Keratinocyte (primary cell): ENCODE results near the gene SAMD13. TPM values are rescaled to one million over a fixed set of nuclear protein-coding genes. Genes with fewer than 3 reads are reported as not detected.

Experiments
- DNase-seq: peaks from one replicate; pipeline ENCODE4 v3.0.0-alpha.2; 2011; ENCODE audit warnings: low read depth, missing footprints, low spot score
- FAIRE-seq: peaks from 2 replicates; lab custom pipeline; 2011; peaks lifted over from hg19 to GRCh38; lab: Jason Lieb, UNC
- H2AFZ ChIP-seq: 2 replicates; pipeline ENCODE4 v1.6.0; 2012; ENCODE audit warnings: low read length, control low read depth, inconsistent platforms; ENCODE audit not compliant: control insufficient read depth
- H3K27ac ChIP-seq: 2 replicates; pipeline ENCODE4 v1.5.1; 2011; ENCODE audit warnings: low read length; ENCODE audit not compliant: control insufficient read depth, insufficient read depth
- H3K27me3 ChIP-seq: 3 replicates; pipeline ENCODE4 v1.6.0; 2011; ENCODE audit warnings: low read length; ENCODE audit not compliant: control insufficient read depth, insufficient read depth; ENCODE audit errors: extremely low read depth
- H3K36me3 ChIP-seq, 2 experiments: 2 replicates in 1 of 2; 3 replicates in 1 of 2; pipeline ENCODE4 v1.5.1; 2011; ENCODE audit warnings: low read length in 2 of 2, mild to moderate bottlenecking in 1 of 2; ENCODE audit not compliant: control insufficient read depth in 2 of 2, insufficient read depth in 2 of 2; ENCODE audit errors: extremely low read depth in 1 of 2
- H3K4me1 ChIP-seq: 3 replicates; pipeline ENCODE4 v1.5.1; 2011; ENCODE audit warnings: low read length; ENCODE audit not compliant: control insufficient read depth, insufficient read depth; ENCODE audit errors: extremely low read depth
- H3K4me2 ChIP-seq: 3 replicates; pipeline ENCODE4 v1.6.0; 2011; ENCODE audit warnings: low read depth, low read length; ENCODE audit not compliant: control insufficient read depth, insufficient read depth; ENCODE audit errors: extremely low read depth
- H3K4me3 ChIP-seq, 3 experiments: fragments of 200-600 bp in 1 of 3; sonication (generic) in 1 of 3; 2 replicates in 2 of 3; 3 replicates in 1 of 3; pipeline ENCODE4 v1.5.1; 2011 to 2016; ENCODE audit warnings: low read length in 3 of 3, mild to moderate bottlenecking in 3 of 3, control low read depth in 2 of 3, inconsistent platforms in 1 of 3, low read depth in 1 of 3, mixed read lengths in 1 of 3, mixed run types in 1 of 3, moderate library complexity in 1 of 3; ENCODE audit not compliant: control insufficient read depth in 2 of 3, insufficient read depth in 2 of 3; ENCODE audit errors: extremely low read depth in 1 of 3
- H3K79me2 ChIP-seq: 2 replicates; pipeline ENCODE4 v1.6.0; 2012; ENCODE audit warnings: low read length; ENCODE audit not compliant: control insufficient read depth, insufficient read depth
- H3K9ac ChIP-seq: 3 replicates; pipeline ENCODE4 v1.6.0; 2011; ENCODE audit warnings: low read length; ENCODE audit not compliant: control insufficient read depth, insufficient read depth; ENCODE audit errors: extremely low read depth
- H3K9me1 ChIP-seq: 3 replicates; pipeline ENCODE4 v1.6.0; 2011; ENCODE audit warnings: low read length; ENCODE audit not compliant: control insufficient read depth, insufficient read depth; ENCODE audit errors: extremely low read depth
- H3K9me3 ChIP-seq: 2 replicates; pipeline ENCODE4 v1.5.1; 2012; ENCODE audit warnings: low read depth, low read length; ENCODE audit not compliant: control insufficient read depth
- H4K20me1 ChIP-seq: 3 replicates; pipeline ENCODE4 v1.6.0; 2011; ENCODE audit warnings: low read length; ENCODE audit not compliant: control insufficient read depth, insufficient read depth; ENCODE audit errors: extremely low read depth
- EZH2 ChIP-seq: IDR thresholded peaks from one replicate; pipeline ENCODE4 v1.6.1; 2012; ENCODE audit warnings: inconsistent platforms, mild to moderate bottlenecking, low read length, moderate library complexity
- dilution Hi-C: fragments of 300-500 bp; cut with MboI; formaldehyde crosslinking; loops from one replicate; pipeline ENCODE4 v1.7.0; 2020; ENCODE audit warnings: low sequenced_read_pairs; ENCODE audit not compliant: extremely low pct_ligation_motif_present
- polyA plus RNA-seq, 5 experiments: library from polyadenylated mRNA; depleted of rRNA in 3 of 5; stranded (reverse) in 3 of 5; stranded (forward) in 1 of 5; unstranded in 1 of 5; fragments of >200 nt; gene quantifications; 1 replicate in 1 of 5; 2 replicates in 3 of 5; 3 replicates in 1 of 5; pipeline versions ENCODE4 v1.2.1 to v1.2.3, GENCODE V29; 2011 to 2012; ENCODE audit warnings: missing spikeins in 2 of 5, low read depth in 1 of 5, low replicate concordance in 1 of 5
- TF ChIP-seq, protein P1 (sequence below), 3 experiments: IDR thresholded peaks in 1 of 3; conservative IDR thresholded peaks in 1 of 3; optimal IDR thresholded peaks in 1 of 3; 2 replicates in 2 of 3; 3 replicates in 1 of 3; pipeline versions ENCODE3 to v1.5.1; 2011; ENCODE audit warnings: low read length in 3 of 3, mild to moderate bottlenecking in 3 of 3, moderate library complexity in 2 of 3, control low read depth in 1 of 3, inconsistent platforms in 1 of 3; ENCODE audit not compliant: insufficient read depth in 2 of 3; ENCODE audit errors: extremely low read depth in 1 of 3

SAMD13 gene
- polyA plus RNA-seq, 1 donor (not counting 4 experiments of a cell fraction or from before 2014, with no cell fraction given), result 0.75 TPM

GRCh38 chr1:84265867-84266266, 35.6 kb upstream of the SAMD13 start:
- dilution Hi-C loops, result no loop called here
- Histone ChIP-seq H3K9me3 (no peaks in the 10 kb centered on the region), H3K27me3 (no peaks in the 10 kb centered on the region), H3K36me3 (no peaks in the 10 kb centered on the region), H3K79me2 (no peaks in the 10 kb centered on the region), H4K20me1 (no peaks in the 10 kb centered on the region), H3K4me2 (no peak overlapping the region), H3K4me3 (no peak overlapping the region), H2AFZ (no peak overlapping the region), H3K27ac (no peak overlapping the region), H3K9me1 (no peaks in the 10 kb centered on the region), H3K4me1 (no peaks in the 10 kb centered on the region), H3K9ac (no peak overlapping the region)
- no peak for FAIRE-seq
- TF ChIP-seq, protein P1, sequence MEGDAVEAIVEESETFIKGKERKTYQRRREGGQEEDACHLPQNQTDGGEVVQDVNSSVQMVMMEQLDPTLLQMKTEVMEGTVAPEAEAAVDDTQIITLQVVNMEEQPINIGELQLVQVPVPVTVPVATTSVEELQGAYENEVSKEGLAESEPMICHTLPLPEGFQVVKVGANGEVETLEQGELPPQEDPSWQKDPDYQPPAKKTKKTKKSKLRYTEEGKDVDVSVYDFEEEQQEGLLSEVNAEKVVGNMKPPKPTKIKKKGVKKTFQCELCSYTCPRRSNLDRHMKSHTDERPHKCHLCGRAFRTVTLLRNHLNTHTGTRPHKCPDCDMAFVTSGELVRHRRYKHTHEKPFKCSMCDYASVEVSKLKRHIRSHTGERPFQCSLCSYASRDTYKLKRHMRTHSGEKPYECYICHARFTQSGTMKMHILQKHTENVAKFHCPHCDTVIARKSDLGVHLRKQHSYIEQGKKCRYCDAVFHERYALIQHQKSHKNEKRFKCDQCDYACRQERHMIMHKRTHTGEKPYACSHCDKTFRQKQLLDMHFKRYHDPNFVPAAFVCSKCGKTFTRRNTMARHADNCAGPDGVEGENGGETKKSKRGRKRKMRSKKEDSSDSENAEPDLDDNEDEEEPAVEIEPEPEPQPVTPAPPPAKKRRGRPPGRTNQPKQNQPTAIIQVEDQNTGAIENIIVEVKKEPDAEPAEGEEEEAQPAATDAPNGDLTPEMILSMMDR (optimal IDR thresholded peaks at IDR 0.05 in 1 of 3, IDR thresholded peaks at IDR 0.05 in 1 of 3, conservative IDR thresholded peaks at IDR 0.05 in 1 of 3; ENCODE audit: extremely low read depth in 1 of 3, insufficient read depth in 2 of 3, low read length in 3 of 3), result no peak
- no peak for TF ChIP-seq EZH2
- DNase-seq, result no peak

DNA sequence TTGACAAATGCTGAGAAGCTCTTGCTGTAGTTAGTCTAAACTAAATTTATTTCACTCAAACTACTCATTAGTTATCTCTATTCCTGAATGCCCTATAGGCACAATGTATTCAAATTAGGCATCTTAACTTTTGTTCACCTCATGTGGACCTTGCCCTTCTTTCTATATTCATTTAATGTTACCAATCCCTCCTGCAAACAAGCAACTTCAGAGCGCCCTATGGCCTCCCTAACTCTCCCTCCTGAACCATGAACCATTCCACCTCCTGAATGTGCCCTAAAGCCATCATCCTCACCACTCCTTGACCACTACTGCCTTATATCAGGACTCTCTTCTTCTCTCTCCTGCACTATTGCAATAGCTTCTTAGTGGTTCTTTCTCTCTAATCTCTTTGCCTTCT, 34.8 kb upstream of the SAMD13 start:
- no peaks in the 10 kb centered on the region for H4K20me1 ChIP-seq
- FAIRE-seq (no peak), DNase-seq (no peak)
- no peaks in the 10 kb centered on the region for H3K36me3 ChIP-seq
- TF ChIP-seq, protein P1 (optimal IDR thresholded peaks at IDR 0.05 in 1 of 3, IDR thresholded peaks at IDR 0.05 in 1 of 3, conservative IDR thresholded peaks at IDR 0.05 in 1 of 3; ENCODE audit: extremely low read depth in 1 of 3, insufficient read depth in 2 of 3, low read length in 3 of 3), result no peak
- TF ChIP-seq EZH2, result no peak
- H3K4me2 ChIP-seq, result no peak overlapping the region
- dilution Hi-C loops, result no loop called here
- H3K79me2 ChIP-seq, result no peaks in the 10 kb centered on the region
- no peak overlapping the region for H3K9ac ChIP-seq
- H3K9me1 ChIP-seq, result no peaks in the 10 kb centered on the region
- H3K27me3 ChIP-seq, result no peaks in the 10 kb centered on the region
- H3K4me1 ChIP-seq, result no peaks in the 10 kb centered on the region
- no peak overlapping the region for H3K4me3 ChIP-seq
- no peaks in the 10 kb centered on the region for H3K9me3 ChIP-seq
- H2AFZ ChIP-seq, result no peak overlapping the region
- H3K27ac ChIP-seq, result no peak overlapping the region
